Right lobe of liver (tissue), 6 donors: ENCODE results near the gene RAB22A. TPM values are rescaled to one million over a fixed set of nuclear protein-coding genes. Genes with fewer than 3 reads are reported as not detected.
A peak's percentile ranks its signal among the peaks of the same experiment; 100 is the strongest.

Source experiments
- ATAC-seq, 4 donors: fragments of 200-7000 bp; cut with Tn5 transposase; one replicate each; pipeline ENCODE4 v1.9.1; 2020; ENCODE audit warnings: mild to moderate bottlenecking in 4 of 4, moderate library complexity in 4 of 4
- DNase-seq, 3 donors: peaks; one replicate each; pipeline ENCODE4 v3.0.0-alpha.2; 2020
- H3K27ac ChIP-seq, 3 donors: fragments of 200-600 bp; one replicate each; pipeline ENCODE4 v1.8.0; 2022
- H3K27me3 ChIP-seq, 2 donors: fragments of 200-600 bp; one replicate each; pipeline ENCODE4 v1.8.0; 2022
- H3K36me3 ChIP-seq, 4 donors: fragments of 200-600 bp; sonication (generic) in 1 of 4; one replicate each; pipeline versions ENCODE4 v1.5.1 to v1.8.0; 2017 to 2022; ENCODE audit warnings: control low read depth in 1 of 4
- H3K4me1 ChIP-seq, 4 donors: fragments of 200-600 bp; sonication (generic) in 1 of 4; one replicate each; pipeline versions ENCODE4 v1.5.1 to v1.8.0; 2017 to 2022; ENCODE audit warnings: control low read depth in 1 of 4
- H3K4me3 ChIP-seq, 3 donors: fragments of 200-600 bp; one replicate each; pipeline ENCODE4 v1.8.0; 2022
- H3K9me3 ChIP-seq, 4 donors: fragments of 200-600 bp; sonication (generic) in 1 of 4; one replicate each; pipeline versions ENCODE4 v1.5.1 to v1.8.0; 2017 to 2022; ENCODE audit warnings: control low read depth in 1 of 4
- POLR2A ChIP-seq: fragments of 450-650 bp; IDR thresholded peaks from one replicate; pipeline ENCODE4 v1.6.1; 2017; ENCODE audit warnings: antibody characterized with exemption, mild to moderate bottlenecking
- WGBS: methylation state at CpG from one replicate; pipeline ENCODE4 v1.1.6; 2018; ENCODE audit warnings: low coverage, low lambda C conversion rate; ENCODE audit not compliant: insufficient coverage; ENCODE audit errors: missing lambda C conversion rate; 5-methylcytosine and 5-hydroxymethylcytosine counted together
- intact Hi-C, 2 donors: fragments of 100-400 bp; cut with DNase I; formaldehyde crosslinking; loops; one replicate each; pipeline versions ENCODE4 v1.11.2 to v1.14.1; 2022
- long read RNA-seq: library from polyadenylated mRNA; unstranded; transcript quantifications from one replicate; pipeline ENCODE4 v2.0.0, GENCODE V29; 2019
- total RNA-seq, 6 experiments: library from RNA; depleted of rRNA in 2 of 6; stranded (reverse); fragments of >200 nt in 2 of 6; fragmentation: NEBNext Ultra II Directional in 3 of 6; extraction: Animal tissue kit (Norgen Biotek cat#: 25700) in 3 of 6; gene quantifications; one replicate each; pipeline versions ENCODE4 v1.1.0 to v1.2.4, GENCODE V29; 2016 to 2023
- TF ChIP-seq, protein P1 (sequence below), 4 donors: fragments of 200-600 bp in 3 of 4; fragments of 450-650 bp in 1 of 4; IDR thresholded peaks; one replicate each; pipeline versions ENCODE4 v1.5.1 to v1.8.0; 2016 to 2022; ENCODE audit warnings: antibody characterized with exemption in 4 of 4, mild to moderate bottlenecking in 2 of 4
- donor health status: DM: no; HTN: yes; CAD: no.
- donor health status: DM: no; HTN: no; CAD: no.
- donor health status: DM: no; HTN: no; CAD: no.
- donor health status: DM: no; HTN: yes; CAD: no.
- donor health status: DM: no; HTN: yes; CAD: no.

Gene RAB22A, protein sequence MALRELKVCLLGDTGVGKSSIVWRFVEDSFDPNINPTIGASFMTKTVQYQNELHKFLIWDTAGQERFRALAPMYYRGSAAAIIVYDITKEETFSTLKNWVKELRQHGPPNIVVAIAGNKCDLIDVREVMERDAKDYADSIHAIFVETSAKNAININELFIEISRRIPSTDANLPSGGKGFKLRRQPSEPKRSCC
- 10 to 100 TPM in 2 of 6 experiments, 1 to 10 TPM in 4; 7.4 to 11.6 (median 9.5) TPM for total RNA-seq
- long read RNA-seq, partial matches to known transcripts: 0 of 1 reads
- long read RNA-seq, other reads (novel, unspliced or antisense): 1 of 1 reads

DNA sequence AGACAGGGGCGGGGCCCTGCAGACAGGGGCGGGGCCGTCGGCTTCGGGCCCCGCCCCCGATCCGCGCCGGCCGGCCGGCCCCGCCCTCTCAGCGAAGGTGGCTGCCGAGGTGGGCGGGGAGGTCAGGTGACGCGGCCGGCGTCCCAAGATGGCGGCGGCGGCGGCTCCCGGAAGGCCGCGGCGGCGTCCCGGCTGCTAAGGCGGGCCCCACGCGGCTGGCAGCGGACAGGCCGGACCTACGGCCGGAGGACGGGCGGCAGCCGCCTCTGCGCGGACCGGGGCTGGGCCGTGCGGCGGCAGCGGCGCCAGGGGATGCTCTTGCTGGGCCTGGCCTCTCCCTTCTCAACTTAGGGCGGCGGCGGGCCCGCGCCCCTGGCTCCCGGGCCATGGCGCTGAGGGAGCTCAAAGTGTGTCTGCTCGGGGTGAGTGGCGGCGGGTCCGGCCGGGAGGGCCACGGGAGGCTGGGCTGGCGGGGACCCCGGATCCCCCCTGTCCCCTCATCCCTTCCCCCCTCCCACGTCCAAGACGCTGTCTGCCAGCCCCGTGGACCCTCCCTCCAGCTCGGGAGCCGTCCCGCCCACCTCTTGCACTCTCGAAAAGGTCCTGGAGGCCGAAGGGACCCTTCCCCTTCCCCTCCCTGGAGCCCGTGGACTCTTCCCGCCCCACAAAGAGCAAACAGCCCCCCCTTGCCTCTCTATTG is at the start of gene RAB22A:
Gene RAB22A, plus strand, starts transcription at position 125 of the 700 bp plus-strand sequence. Its CDS starts 262 bp downstream, at position 387.
- Histone ChIP-seq H3K9me3 (no peaks in the 10 kb centered on the region), H3K4me3 (peak within 1 kb of the TSS; percentile 77 to 100 (median 94)), H3K4me1 (peaks cover 0 to 8% (median 0%) of the 10 kb centered on the region in 4 donors), H3K36me3 (no peaks in the 10 kb centered on the region), H3K27me3 (no peaks in the 10 kb centered on the region), H3K27ac (peak within 1 kb of the TSS; percentile 59 to 92 (median 60))
- ATAC-seq (peak; percentile 89 to 99 (median 95)), DNase-seq (peak; percentile 87 to 90 (median 90))
- 0% methylated on average over 6 of the region's 73 CpGs for WGBS
- intact Hi-C loops: loop anchor here in 1 of 2 donors (10.0 kb wide), 1 partner anchor 65 kb away; no protein-coding TSS in a partner anchor
- TF ChIP-seq, protein P1, sequence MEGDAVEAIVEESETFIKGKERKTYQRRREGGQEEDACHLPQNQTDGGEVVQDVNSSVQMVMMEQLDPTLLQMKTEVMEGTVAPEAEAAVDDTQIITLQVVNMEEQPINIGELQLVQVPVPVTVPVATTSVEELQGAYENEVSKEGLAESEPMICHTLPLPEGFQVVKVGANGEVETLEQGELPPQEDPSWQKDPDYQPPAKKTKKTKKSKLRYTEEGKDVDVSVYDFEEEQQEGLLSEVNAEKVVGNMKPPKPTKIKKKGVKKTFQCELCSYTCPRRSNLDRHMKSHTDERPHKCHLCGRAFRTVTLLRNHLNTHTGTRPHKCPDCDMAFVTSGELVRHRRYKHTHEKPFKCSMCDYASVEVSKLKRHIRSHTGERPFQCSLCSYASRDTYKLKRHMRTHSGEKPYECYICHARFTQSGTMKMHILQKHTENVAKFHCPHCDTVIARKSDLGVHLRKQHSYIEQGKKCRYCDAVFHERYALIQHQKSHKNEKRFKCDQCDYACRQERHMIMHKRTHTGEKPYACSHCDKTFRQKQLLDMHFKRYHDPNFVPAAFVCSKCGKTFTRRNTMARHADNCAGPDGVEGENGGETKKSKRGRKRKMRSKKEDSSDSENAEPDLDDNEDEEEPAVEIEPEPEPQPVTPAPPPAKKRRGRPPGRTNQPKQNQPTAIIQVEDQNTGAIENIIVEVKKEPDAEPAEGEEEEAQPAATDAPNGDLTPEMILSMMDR (IDR thresholded peaks at IDR 0.05): no peak
- TF ChIP-seq POLR2A: peak; percentile 93

DNA sequence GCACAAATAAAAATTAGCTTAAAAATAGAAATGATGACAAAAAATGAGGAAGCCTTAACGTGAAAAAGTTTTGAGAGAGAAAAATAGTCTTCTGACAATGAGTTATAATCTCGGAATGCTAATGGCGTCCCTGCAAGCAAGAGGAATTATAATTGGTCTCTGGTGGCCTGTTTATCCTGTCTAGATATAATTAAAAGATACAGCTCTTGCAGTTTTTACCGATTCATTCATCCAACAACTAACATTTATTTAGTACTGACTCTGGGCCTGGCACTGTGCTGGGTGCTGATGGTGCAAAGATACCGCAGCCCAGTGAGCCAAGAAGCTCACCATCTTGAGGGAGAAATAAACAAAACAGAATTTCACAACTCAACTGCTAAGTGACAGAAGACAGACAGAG is 49.5 kb upstream of the RAB22A start:
- WGBS: 84% methylated on average over 5 of the region's 5 CpGs
- ATAC-seq: no peak

DNA sequence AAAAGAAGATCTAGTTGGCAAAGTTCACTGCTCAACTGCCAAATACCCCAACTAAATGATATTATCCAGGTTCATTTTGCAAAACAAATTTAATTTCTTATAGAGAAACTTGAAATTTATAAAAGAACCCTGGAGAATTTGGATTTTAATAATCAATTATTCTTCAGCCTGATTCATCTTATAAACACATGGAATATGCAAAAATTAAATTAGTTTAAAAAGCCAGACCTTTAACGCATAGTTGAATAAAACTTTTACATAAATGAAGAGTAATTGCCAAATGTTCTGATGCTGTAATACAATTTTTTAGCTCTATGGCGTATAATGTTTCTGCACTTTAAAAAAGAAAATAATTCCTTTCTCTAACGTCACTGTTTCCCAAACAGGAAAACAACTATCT is 47.9 kb upstream of the RAB22A start:
- DNase-seq: no peak
- no peak for ATAC-seq
- no peak for TF ChIP-seq POLR2A
- TF ChIP-seq, protein P1 (IDR thresholded peaks at IDR 0.05): no peak
- H3K4me1 ChIP-seq: no peaks in the 10 kb centered on the region
- H3K4me3 ChIP-seq: no peak overlapping the region
- no peaks in the 10 kb centered on the region for H3K9me3 ChIP-seq
- intact Hi-C loops: no loop called here
- no peak overlapping the region for H3K27ac ChIP-seq
- no peaks in the 10 kb centered on the region for H3K27me3 ChIP-seq
- WGBS: 90% methylated on average over 3 of the region's 3 CpGs
- no peaks in the 10 kb centered on the region for H3K36me3 ChIP-seq

More for the DNA sequence above, 49.5 kb upstream of the RAB22A start:
- no peak for DNase-seq
- Histone ChIP-seq H3K4me3 (no peak overlapping the region), H3K27me3 (no peaks in the 10 kb centered on the region), H3K36me3 (no peaks in the 10 kb centered on the region), H3K27ac (no peak overlapping the region), H3K4me1 (no peaks in the 10 kb centered on the region), H3K9me3 (no peaks in the 10 kb centered on the region)
- intact Hi-C loops: no loop called here
- no peak for TF ChIP-seq POLR2A
- TF ChIP-seq, protein P1 (IDR thresholded peaks at IDR 0.05): no peak

DNA sequence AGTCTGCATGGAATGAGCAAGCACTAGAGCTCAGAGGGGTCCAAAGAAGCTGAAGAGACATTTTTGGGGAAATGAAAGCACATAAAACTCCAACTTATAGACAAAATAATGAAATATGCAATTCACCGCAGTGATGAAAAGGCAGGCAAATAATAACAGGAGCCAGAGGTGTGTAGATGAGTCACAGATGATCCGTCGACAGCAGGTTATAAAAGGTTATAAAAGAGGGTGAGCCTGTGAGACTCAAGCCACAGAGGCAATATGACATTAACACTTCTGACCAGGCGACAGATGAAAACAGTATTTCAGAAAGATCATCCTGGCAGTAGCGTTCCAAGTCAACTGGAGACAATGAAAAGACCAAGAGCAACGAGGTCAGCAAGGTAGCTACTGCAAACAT is 45.2 kb upstream of the RAB22A start:
- Histone ChIP-seq H3K36me3 (no peaks in the 10 kb centered on the region), H3K27me3 (no peaks in the 10 kb centered on the region), H3K4me3 (no peak overlapping the region), H3K4me1 (no peaks in the 10 kb centered on the region), H3K27ac (no peak overlapping the region), H3K9me3 (no peaks in the 10 kb centered on the region)
- intact Hi-C loops: no loop called here
- TF ChIP-seq POLR2A: no peak
- TF ChIP-seq, protein P1 (IDR thresholded peaks at IDR 0.05): no peak
- no peak for ATAC-seq
- WGBS: 91% methylated on average over 6 of the region's 6 CpGs
- no peak for DNase-seq
